ENCODE measurements around the gene PIK3R3. TPM values are rescaled to one million over a fixed set of nuclear protein-coding genes. Genes with fewer than 3 reads are reported as not detected.

PIK3R3 gene
- total and polyA plus RNA-seq, 5 donors from 2014 or later = 3.2 to 7.7 (median 4.9) TPM

- H3K4me1 Mint-ChIP-seq = no peaks in the 10 kb centered on the region
- no peak overlapping the region for H3K27ac Mint-ChIP-seq
- Histone ChIP-seq H3K27ac (ENCODE audit: insufficient read depth, low read length, poor library complexity, severe bottlenecking) (no peak overlapping the region), H3K4me1 (ENCODE audit: control insufficient read depth, insufficient read depth, low read length, poor library complexity, severe bottlenecking) (no peaks in the 10 kb centered on the region), H3K4me3 (ENCODE audit: low read depth, low read length) (no peak overlapping the region), H3K36me3 (ENCODE audit: control insufficient read depth, insufficient read depth, low read length) (peaks cover 6% of the 10 kb centered on the region), H3K9me3 (ENCODE audit: control insufficient read depth in 2 of 2, low read length in 2 of 2) (no peaks in the 10 kb centered on the region), H3K27me3 (ENCODE audit: control insufficient read depth, insufficient read depth, low read length) (no peaks in the 10 kb centered on the region)
- H3K9me3 Mint-ChIP-seq = peaks cover 0 to 3% (median 0%) of the 10 kb centered on the region in 7 donors
- peaks cover 24% of the 10 kb centered on the region for H3K36me3 Mint-ChIP-seq
- H3K27me3 Mint-ChIP-seq = no peaks in the 10 kb centered on the region
- ATAC-seq (ENCODE audit: low read depth in 2 of 2) = no peak
- no peak overlapping the region for H3K4me3 Mint-ChIP-seq
- no peak for DNase-seq
Measured at GRCh38 chr1:46013581-46013980, 118.8 kb downstream of the PIK3R3 start.

GRCh38 chr1:46012236-46012635, 120.2 kb downstream of the PIK3R3 start:
- Histone ChIP-seq H3K9me3 (ENCODE audit: control insufficient read depth in 2 of 2, low read length in 2 of 2) (no peaks in the 10 kb centered on the region), H3K27me3 (ENCODE audit: control insufficient read depth, insufficient read depth, low read length) (no peaks in the 10 kb centered on the region), H3K4me3 (ENCODE audit: low read depth, low read length) (no peak overlapping the region), H3K36me3 (ENCODE audit: control insufficient read depth, insufficient read depth, low read length) (peaks cover 10% of the 10 kb centered on the region), H3K27ac (ENCODE audit: insufficient read depth, low read length, poor library complexity, severe bottlenecking) (no peak overlapping the region), H3K4me1 (ENCODE audit: control insufficient read depth, insufficient read depth, low read length, poor library complexity, severe bottlenecking) (no peaks in the 10 kb centered on the region)
- H3K27me3 Mint-ChIP-seq = peaks cover 3% of the 10 kb centered on the region
- ATAC-seq (ENCODE audit: low read depth in 2 of 2) (no peak), DNase-seq (no peak)
- H3K9me3 Mint-ChIP-seq = peaks cover 0 to 3% (median 0%) of the 10 kb centered on the region in 7 donors
- no peaks in the 10 kb centered on the region for H3K4me1 Mint-ChIP-seq
- no peak overlapping the region for H3K27ac Mint-ChIP-seq
- no peak overlapping the region for H3K4me3 Mint-ChIP-seq
- H3K36me3 Mint-ChIP-seq = peaks cover 35% of the 10 kb centered on the region

GRCh38 chr1:46011121-46011695, 121.2 kb downstream of the PIK3R3 start:
- ATAC-seq (ENCODE audit: low read depth in 2 of 2) (no peak), DNase-seq (no peak)
- Mint-ChIP-seq H3K9me3 (peaks cover 0 to 3% (median 0%) of the 10 kb centered on the region in 7 donors), H3K4me3 (no peak overlapping the region), H3K36me3 (peaks cover 40% of the 10 kb centered on the region), H3K27ac (peak overlapping the region in 1 of 3 donors; percentile 49), H3K27me3 (peaks cover 4% of the 10 kb centered on the region), H3K4me1 (no peaks in the 10 kb centered on the region)
- peaks cover 16% of the 10 kb centered on the region for H3K36me3 ChIP-seq (ENCODE audit: control insufficient read depth, insufficient read depth, low read length)
- no peak overlapping the region for H3K4me3 ChIP-seq (ENCODE audit: low read depth, low read length)
- H3K27ac ChIP-seq (ENCODE audit: insufficient read depth, low read length, poor library complexity, severe bottlenecking) = no peak overlapping the region
- H3K27me3 ChIP-seq (ENCODE audit: control insufficient read depth, insufficient read depth, low read length) = no peaks in the 10 kb centered on the region
- H3K9me3 ChIP-seq (ENCODE audit: control insufficient read depth in 2 of 2, low read length in 2 of 2) = no peaks in the 10 kb centered on the region
- no peaks in the 10 kb centered on the region for H3K4me1 ChIP-seq (ENCODE audit: control insufficient read depth, insufficient read depth, low read length, poor library complexity, severe bottlenecking)

- Mint-ChIP-seq H3K9me3 (peaks cover 0 to 3% (median 0%) of the 10 kb centered on the region in 7 donors), H3K27ac (no peak overlapping the region), H3K4me3 (no peak overlapping the region), H3K27me3 (peaks cover 4% of the 10 kb centered on the region), H3K36me3 (peaks cover 41% of the 10 kb centered on the region), H3K4me1 (no peaks in the 10 kb centered on the region)
- H3K27ac ChIP-seq (ENCODE audit: insufficient read depth, low read length, poor library complexity, severe bottlenecking) = no peak overlapping the region
- H3K36me3 ChIP-seq (ENCODE audit: control insufficient read depth, insufficient read depth, low read length) = peaks cover 16% of the 10 kb centered on the region
- H3K4me3 ChIP-seq (ENCODE audit: low read depth, low read length) = no peak overlapping the region
- H3K9me3 ChIP-seq (ENCODE audit: control insufficient read depth in 2 of 2, low read length in 2 of 2) = no peaks in the 10 kb centered on the region
- DNase-seq = no peak
- H3K4me1 ChIP-seq (ENCODE audit: control insufficient read depth, insufficient read depth, low read length, poor library complexity, severe bottlenecking) = no peaks in the 10 kb centered on the region
- no peaks in the 10 kb centered on the region for H3K27me3 ChIP-seq (ENCODE audit: control insufficient read depth, insufficient read depth, low read length)
- no peak for ATAC-seq (ENCODE audit: low read depth in 2 of 2)
Measured at GRCh38 chr1:46010611-46011010, 121.8 kb downstream of the PIK3R3 start.

GRCh38 chr1:46008585-46008984, 123.8 kb downstream of the PIK3R3 start:
- Mint-ChIP-seq H3K4me1 (no peaks in the 10 kb centered on the region), H3K4me3 (no peak overlapping the region), H3K27me3 (peaks cover 4% of the 10 kb centered on the region), H3K27ac (no peak overlapping the region), H3K36me3 (peaks cover 49% of the 10 kb centered on the region), H3K9me3 (peaks cover 0 to 3% (median 0%) of the 10 kb centered on the region in 7 donors)
- H3K4me3 ChIP-seq (ENCODE audit: low read depth, low read length) = no peak overlapping the region
- H3K36me3 ChIP-seq (ENCODE audit: control insufficient read depth, insufficient read depth, low read length) = peaks cover 16% of the 10 kb centered on the region
- ATAC-seq (ENCODE audit: low read depth in 2 of 2) (no peak), DNase-seq (no peak)
- no peak overlapping the region for H3K27ac ChIP-seq (ENCODE audit: insufficient read depth, low read length, poor library complexity, severe bottlenecking)
- no peaks in the 10 kb centered on the region for H3K27me3 ChIP-seq (ENCODE audit: control insufficient read depth, insufficient read depth, low read length)
- no peaks in the 10 kb centered on the region for H3K4me1 ChIP-seq (ENCODE audit: control insufficient read depth, insufficient read depth, low read length, poor library complexity, severe bottlenecking)
- H3K9me3 ChIP-seq (ENCODE audit: control insufficient read depth in 2 of 2, low read length in 2 of 2) = no peaks in the 10 kb centered on the region

GRCh38 chr1:46005594-46005993, 126.8 kb downstream of the PIK3R3 start:
- Histone ChIP-seq H3K36me3 (ENCODE audit: control insufficient read depth, insufficient read depth, low read length) (peaks cover 11% of the 10 kb centered on the region), H3K27ac (ENCODE audit: insufficient read depth, low read length, poor library complexity, severe bottlenecking) (no peak overlapping the region), H3K9me3 (ENCODE audit: control insufficient read depth in 2 of 2, low read length in 2 of 2) (no peaks in the 10 kb centered on the region), H3K4me1 (ENCODE audit: control insufficient read depth, insufficient read depth, low read length, poor library complexity, severe bottlenecking) (no peaks in the 10 kb centered on the region), H3K4me3 (ENCODE audit: low read depth, low read length) (no peak overlapping the region), H3K27me3 (ENCODE audit: control insufficient read depth, insufficient read depth, low read length) (no peaks in the 10 kb centered on the region)
- ATAC-seq (ENCODE audit: low read depth in 2 of 2) (no peak), DNase-seq (no peak)
- peaks cover 39% of the 10 kb centered on the region for H3K36me3 Mint-ChIP-seq
- no peaks in the 10 kb centered on the region for H3K9me3 Mint-ChIP-seq
- H3K27ac Mint-ChIP-seq = no peak overlapping the region
- H3K4me3 Mint-ChIP-seq = no peak overlapping the region
- no peaks in the 10 kb centered on the region for H3K4me1 Mint-ChIP-seq
- H3K27me3 Mint-ChIP-seq = peaks cover 4% of the 10 kb centered on the region

GRCh38 chr1:46004492-46004891, 127.9 kb downstream of the PIK3R3 start:
- peaks cover 0 to 4% (median 0%) of the 10 kb centered on the region in 4 donors for H3K4me1 Mint-ChIP-seq
- Histone ChIP-seq H3K9me3 (ENCODE audit: control insufficient read depth in 2 of 2, low read length in 2 of 2) (no peaks in the 10 kb centered on the region), H3K27ac (ENCODE audit: insufficient read depth, low read length, poor library complexity, severe bottlenecking) (no peak overlapping the region), H3K36me3 (ENCODE audit: control insufficient read depth, insufficient read depth, low read length) (peaks cover 11% of the 10 kb centered on the region), H3K4me1 (ENCODE audit: control insufficient read depth, insufficient read depth, low read length, poor library complexity, severe bottlenecking) (no peaks in the 10 kb centered on the region), H3K27me3 (ENCODE audit: control insufficient read depth, insufficient read depth, low read length) (no peaks in the 10 kb centered on the region), H3K4me3 (ENCODE audit: low read depth, low read length) (no peak overlapping the region)
- DNase-seq = no peak
- no peak overlapping the region for H3K4me3 Mint-ChIP-seq
- H3K36me3 Mint-ChIP-seq = peaks cover 34% of the 10 kb centered on the region
- H3K27me3 Mint-ChIP-seq = peaks cover 4% of the 10 kb centered on the region
- H3K9me3 Mint-ChIP-seq = no peaks in the 10 kb centered on the region
- H3K27ac Mint-ChIP-seq = no peak overlapping the region
- no peak for ATAC-seq (ENCODE audit: low read depth in 2 of 2)

- ATAC-seq (ENCODE audit: low read depth in 2 of 2) (no peak), DNase-seq (no peak)
- H3K36me3 Mint-ChIP-seq = peaks cover 29% of the 10 kb centered on the region
- Histone ChIP-seq H3K4me1 (ENCODE audit: control insufficient read depth, insufficient read depth, low read length, poor library complexity, severe bottlenecking) (no peaks in the 10 kb centered on the region), H3K27ac (ENCODE audit: insufficient read depth, low read length, poor library complexity, severe bottlenecking) (no peak overlapping the region), H3K9me3 (ENCODE audit: control insufficient read depth in 2 of 2, low read length in 2 of 2) (no peaks in the 10 kb centered on the region), H3K4me3 (ENCODE audit: low read depth, low read length) (no peak overlapping the region), H3K27me3 (ENCODE audit: control insufficient read depth, insufficient read depth, low read length) (no peaks in the 10 kb centered on the region), H3K36me3 (ENCODE audit: control insufficient read depth, insufficient read depth, low read length) (peaks cover 10% of the 10 kb centered on the region)
- no peak overlapping the region for H3K27ac Mint-ChIP-seq
- peaks cover 0 to 4% (median 0%) of the 10 kb centered on the region in 4 donors for H3K4me1 Mint-ChIP-seq
- H3K4me3 Mint-ChIP-seq = no peak overlapping the region
- H3K9me3 Mint-ChIP-seq = no peaks in the 10 kb centered on the region
- peaks cover 4% of the 10 kb centered on the region for H3K27me3 Mint-ChIP-seq
Measured at GRCh38 chr1:46003315-46003714, 129.1 kb downstream of the PIK3R3 start.

All from CD4-positive, CD25-positive, alpha-beta regulatory T cell (primary cell).